Head of caudate nucleus (tissue), 42 donors: ENCODE measurements around the gene C20orf144.
"Not testable (repeated sequence)": the region's sequence is repeated elsewhere in the genome, so short reads cannot be mapped to it uniquely, and the experiment has no call there.

ENCODE experiments used
- DNase-seq, 42 donors: peaks; one replicate each; pipeline versions ENCODE4 v3.0.0 to v3.0.0-alpha.2; 2020 to 2021; ENCODE audit warnings: mixed read lengths in 7 of 42
- intact Hi-C: fragments of 100-400 bp; cut with DNase I; formaldehyde crosslinking; loops from one replicate; pipeline ENCODE4 v1.15.0; 2022

The C20orf144 gene

GRCh38 chr20:33662172-33662571 lies at the start of gene C20orf144:
Gene C20orf144 (plus strand): TSS chr20:33662327. CDS start chr20:33662346, 19 bp downstream.
- no peak for DNase-seq
- intact Hi-C loops: loop anchor here (10.0 kb wide), 1 partner anchor 73 kb away; the partner anchor contains the start of gene ZNF341

DNA sequence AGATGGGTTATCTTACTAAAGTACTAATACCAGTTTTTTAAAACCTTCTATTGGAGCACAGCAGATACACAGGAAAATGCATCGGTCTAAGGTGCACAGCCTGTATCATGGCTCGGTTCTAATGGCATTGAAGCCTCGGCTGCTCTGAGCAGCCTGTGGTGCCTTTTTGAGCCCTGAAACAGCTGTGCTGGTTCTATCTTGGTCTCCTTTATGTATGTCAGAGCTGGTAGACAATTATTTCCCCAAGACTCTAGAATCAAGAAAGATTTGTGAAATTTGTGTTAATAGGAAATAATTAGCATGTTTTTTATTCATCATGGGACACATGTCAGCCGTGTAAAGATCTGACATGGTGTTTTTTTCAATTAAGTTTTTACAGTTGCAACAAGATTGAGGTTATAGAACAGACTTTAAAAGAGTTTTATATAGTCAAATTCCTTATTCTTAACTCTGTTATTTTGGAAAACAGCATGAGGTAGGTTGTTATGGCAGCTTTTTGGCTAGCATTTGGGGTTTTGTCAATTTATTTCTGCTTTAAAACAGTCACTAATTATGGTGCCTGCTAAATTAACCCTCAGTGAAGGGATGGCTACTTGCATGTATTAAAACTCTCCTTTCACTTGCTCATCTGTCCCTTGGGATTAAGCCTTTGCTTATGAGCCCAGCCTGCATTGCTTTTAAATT lies 40.3 kb upstream of the C20orf144 start:
- intact Hi-C loops: no loop called here
- DNase-seq: no peak

DNA sequence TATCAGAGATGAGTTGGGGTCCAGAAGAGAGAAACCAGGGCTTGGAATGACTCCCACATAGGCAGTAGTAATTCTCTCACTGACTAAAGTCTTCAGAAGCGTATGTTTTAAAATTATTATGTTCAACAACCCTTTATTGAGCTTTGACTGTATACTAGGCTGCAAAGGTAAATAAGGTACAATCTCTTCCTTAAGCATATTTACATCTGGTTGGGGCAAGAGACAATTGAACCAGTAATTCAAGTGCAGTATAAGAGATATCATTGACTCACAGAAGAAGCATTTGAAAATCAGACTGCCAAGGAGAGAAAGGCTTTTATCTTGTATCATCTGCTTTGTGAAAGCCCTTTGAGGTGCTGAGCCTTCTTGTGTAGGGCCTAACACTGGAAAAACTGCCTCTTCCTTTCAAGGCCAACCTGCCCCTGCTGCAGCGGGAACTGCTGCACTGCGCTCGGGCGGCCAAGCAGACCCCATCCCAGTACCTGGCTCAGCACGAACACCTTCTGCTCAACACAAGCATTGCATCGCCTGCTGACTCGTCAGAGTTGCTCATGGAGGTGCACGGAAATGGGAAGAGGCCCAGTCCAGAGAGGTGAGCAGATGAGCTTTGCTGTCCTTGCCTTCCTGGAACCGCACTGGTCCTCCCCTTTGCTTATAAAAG lies 39.3 kb upstream of the C20orf144 start:
- no peak for DNase-seq
- intact Hi-C loops: no loop called here

DNA sequence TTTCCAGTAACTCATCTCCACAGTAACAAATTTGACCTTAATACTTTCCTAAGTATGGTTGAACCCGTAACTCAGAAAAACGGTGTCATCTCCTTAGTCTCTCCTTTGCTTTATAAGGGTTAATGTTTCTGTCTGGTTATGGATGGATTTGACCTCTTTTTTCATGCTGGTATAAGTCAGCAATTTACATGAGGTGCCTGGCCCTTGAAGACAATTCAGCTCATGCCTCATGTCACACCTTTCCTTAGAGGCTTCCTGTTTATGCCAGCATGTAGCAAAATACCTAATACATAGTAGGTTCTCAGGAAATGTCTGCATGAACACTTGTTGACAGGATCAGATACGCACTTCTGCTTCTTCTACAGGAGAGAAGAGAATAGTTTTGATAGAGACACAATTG lies 37.7 kb upstream of the C20orf144 start:
- intact Hi-C loops: no loop called here

DNA sequence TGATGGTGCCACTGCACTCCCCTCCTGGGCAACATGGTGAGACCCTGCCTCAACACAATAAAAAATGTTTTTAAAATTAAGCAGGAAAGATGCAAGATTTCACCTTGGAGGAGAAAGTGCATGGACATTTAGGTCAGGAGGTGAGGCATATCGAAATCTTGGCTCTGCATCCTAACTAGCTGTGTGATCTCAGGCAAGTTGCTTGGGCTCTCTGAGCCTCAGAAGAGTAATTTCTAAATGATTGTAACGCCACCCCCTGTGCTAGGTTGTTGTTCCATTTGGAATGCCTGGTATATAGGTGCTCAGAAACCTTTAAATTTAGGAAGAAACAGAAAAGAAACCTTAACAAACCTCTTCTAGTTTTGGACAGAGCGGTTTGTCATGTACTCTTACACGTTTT lies 35.9 kb upstream of the C20orf144 start:
- intact Hi-C loops: no loop called here
- DNase-seq: no peak

More for the DNA sequence above, 37.7 kb upstream of the C20orf144 start:
- DNase-seq: no peak

GRCh38 chr20:33627577-33628216 lies 34.4 kb upstream of the C20orf144 start:
- no peak for DNase-seq
- intact Hi-C loops: no loop called here

- DNase-seq: no peak
- intact Hi-C loops: no loop called here
Measured at GRCh38 chr20:33629533-33629932, 32.6 kb upstream of the C20orf144 start.

DNA sequence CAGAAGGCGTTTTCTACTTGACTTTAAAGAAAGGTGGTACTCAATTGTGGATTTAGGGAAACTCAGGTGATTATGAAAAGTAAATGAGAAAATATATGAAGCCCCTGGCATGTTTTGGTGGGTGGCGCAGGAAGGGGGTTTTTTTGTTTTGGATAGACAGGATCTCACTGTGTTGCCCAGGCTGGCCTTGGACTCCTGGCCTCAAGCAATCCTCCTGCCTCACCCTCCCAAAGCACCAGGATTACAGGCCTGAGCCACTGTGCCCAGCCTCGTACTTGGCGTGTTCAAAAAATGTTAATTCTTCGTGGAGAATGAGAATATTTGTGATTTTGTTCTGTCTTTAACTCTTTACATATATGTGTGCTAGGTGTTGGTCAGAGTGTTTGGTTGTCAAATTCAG lies 32.1 kb upstream of the C20orf144 start:
- intact Hi-C loops: no loop called here
- DNase-seq: no peak

DNA sequence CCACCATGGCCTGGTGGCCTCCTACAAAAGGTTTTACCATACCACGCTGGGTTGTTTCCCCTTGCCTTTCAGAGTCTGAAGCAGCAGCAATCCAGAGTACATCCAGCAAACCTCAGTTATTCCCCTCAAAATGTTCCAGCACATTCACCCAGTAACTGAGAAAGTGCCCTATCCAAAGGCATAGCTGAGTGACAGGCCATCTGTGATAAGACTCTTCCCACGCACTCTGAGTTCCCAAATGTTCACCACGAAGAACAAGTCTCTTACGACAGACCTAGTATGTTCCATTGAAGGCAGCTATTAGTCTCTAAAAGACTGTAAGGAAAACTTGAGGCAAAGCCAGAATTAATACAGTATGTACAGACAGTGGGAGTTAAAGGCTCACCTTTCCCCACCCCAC lies 31.6 kb upstream of the C20orf144 start:
- peak in 1 of 42 donors; percentile 13 for DNase-seq
- intact Hi-C loops: no loop called here

DNA sequence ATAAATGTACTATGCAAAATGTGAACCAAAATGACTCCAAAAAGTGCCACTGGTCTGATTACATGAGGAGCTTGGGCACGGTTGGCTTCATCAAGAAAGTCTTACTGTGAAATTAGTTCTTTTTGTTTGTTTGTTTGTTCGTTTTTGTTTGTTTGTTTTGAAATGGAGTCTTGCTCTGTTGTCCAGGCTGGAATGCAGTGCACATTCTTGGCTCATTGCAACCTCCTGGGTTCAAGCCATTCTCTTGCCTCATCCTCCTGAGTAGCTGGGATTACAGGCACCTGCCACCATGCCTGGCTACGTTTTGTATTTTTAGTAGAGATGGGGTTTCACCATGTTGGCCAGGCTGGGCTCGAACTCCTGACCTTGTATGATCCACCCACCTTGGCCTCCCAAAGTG lies 30.2 kb upstream of the C20orf144 start:
- DNase-seq: peak in 1 of 42 donors; percentile 31
- intact Hi-C loops: not testable (repeated sequence)

GRCh38 chr20:33635341-33635740 lies 26.8 kb upstream of the C20orf144 start:
- DNase-seq: peak in 1 of 42 donors; percentile 36
- intact Hi-C loops: no loop called here

DNA sequence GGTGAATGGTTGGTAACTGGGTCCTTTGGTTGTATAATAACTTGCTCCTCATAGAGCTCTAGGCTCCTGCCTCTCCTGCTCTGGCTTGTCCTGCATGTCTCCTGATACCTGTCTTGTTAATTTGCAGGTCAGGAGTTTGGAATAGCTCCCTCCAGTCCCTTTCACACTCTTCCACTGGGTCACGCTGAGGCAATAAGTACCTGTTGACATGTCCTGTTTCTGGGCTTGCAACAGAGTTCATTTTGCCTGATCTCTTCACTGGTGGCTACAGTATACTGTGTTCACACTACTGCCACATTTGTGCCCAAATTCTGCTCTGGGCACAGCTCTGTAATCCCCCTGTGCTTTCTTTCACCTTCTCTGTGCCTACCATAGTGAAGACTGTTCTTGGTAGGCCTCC lies 25.4 kb upstream of the C20orf144 start:
- intact Hi-C loops: no loop called here
- no peak for DNase-seq

DNA sequence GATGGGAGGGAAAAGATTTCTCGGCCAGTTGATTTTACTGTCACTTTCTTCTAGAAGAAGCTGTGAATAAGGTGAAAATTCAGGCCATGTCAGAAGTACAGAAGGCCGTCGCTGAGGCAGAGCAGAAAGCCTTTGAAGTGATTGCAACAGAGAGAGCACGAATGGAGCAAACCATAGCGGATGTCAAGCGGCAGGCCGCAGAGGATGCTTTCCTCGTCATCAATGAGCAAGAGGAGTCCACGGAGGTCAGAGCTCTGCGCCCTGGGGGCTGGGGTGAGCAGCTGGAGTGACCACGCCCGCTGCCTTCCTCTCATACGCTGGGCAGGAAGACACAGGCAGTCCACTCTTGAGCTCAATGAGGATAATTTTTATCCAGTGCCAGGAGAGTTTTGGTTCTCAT lies 21.8 kb upstream of the C20orf144 start:
- intact Hi-C loops: no loop called here
- DNase-seq: peak in 1 of 42 donors; percentile 28

DNA sequence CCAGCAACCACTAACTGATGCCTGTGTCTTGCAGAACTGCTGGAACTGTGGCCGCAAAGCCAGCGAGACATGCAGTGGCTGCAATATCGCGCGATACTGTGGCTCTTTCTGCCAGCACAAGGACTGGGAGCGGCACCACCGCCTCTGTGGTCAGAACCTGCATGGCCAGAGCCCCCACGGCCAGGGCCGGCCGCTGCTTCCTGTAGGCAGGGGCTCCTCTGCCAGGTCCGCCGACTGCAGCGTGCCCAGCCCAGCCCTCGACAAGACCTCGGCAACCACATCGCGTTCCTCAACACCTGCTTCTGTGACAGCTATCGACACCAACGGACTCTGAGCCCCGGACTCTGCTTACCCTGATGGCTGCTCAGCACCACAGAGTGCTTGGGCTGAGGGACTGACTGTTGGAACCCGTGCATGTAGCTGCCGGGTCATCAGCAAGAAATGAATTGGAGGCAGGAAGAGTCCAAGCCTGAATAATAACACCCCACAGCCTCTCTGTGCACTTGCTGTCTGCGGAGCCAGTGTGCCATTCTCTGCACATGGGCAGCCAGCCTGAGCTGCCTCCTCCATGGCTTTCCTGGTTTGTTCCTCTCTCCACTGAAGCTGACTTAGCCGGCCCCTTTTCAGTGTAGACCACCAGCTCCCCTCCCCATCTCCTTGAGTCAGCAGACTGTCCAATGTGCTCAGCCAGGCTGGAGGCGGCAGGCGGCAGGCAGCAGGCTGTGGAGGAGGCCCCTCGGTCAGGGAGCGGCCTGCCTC lies 17.6 kb upstream of the C20orf144 start:
- intact Hi-C loops: no loop called here
- DNase-seq: no peak

DNA sequence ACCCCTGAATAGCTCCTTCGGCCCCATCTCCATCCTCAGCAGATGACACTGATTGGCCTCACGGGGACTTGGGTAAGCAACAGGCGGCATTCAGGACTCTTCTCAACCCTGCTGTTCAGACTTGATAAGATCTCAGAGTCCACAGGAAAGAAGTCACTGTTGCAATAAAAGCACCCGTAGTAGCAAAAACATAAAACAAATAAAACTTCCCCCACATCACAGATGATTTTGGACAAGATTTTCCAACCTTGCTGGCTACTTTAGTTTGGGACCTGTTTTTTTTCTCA lies 17.1 kb upstream of the C20orf144 start:
- no peak for DNase-seq
- intact Hi-C loops: no loop called here

GRCh38 chr20:33645396-33645795 lies 16.7 kb upstream of the C20orf144 start:
- DNase-seq: no peak
- intact Hi-C loops: no loop called here

DNA sequence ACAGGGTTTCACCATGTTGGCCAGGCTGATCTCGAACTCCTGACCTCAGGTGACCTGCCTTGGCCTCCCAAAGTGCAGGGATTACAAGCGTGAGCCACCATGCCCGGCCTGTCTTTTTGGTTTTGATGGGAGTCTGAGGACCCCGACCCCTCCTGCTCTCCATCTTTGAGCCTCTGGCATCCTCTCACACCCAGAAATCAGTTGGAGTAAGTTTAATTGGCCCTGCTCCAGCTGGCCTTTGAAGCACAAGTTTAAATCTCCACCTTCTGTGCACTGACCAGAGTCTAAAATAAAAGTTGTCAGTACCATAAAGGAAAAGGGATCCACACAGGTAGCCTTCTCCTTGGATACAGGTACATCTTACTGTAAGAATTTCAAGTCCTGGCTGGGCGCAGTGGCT lies 15.9 kb upstream of the C20orf144 start:
- DNase-seq: no peak
- intact Hi-C loops: no loop called here

DNA sequence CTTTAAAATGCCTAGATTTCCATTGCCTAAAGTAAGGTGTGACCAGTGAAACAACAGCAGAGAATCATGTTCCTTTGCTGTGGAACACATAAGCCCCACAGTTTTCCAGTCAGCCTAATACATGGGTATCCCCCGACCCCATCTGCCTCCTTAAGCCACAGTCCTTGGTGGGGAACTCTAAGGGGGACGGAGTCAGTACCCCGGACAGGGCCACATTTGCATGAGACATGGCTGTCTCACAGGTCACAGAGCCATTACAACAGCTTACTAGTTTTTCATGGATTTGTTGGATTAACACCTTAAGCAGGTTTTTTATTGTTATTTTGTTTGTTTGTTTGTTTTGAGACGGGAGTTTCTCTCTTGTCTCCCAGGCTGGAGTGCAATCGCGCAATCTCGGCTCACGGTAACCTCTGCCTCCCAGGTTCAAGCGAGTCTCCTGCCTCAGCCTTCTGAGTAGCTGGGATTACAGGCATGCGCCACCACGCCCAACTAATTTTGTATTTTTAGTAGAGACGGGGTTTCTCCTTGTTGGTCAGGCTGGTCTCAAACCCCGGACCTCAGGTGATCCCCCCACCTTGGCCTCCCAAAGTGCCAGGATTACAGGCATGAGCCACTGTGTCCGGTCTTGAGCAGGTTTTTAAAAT lies 15.0 kb upstream of the C20orf144 start:
- intact Hi-C loops, DNase-seq: not testable (repeated sequence)

DNA sequence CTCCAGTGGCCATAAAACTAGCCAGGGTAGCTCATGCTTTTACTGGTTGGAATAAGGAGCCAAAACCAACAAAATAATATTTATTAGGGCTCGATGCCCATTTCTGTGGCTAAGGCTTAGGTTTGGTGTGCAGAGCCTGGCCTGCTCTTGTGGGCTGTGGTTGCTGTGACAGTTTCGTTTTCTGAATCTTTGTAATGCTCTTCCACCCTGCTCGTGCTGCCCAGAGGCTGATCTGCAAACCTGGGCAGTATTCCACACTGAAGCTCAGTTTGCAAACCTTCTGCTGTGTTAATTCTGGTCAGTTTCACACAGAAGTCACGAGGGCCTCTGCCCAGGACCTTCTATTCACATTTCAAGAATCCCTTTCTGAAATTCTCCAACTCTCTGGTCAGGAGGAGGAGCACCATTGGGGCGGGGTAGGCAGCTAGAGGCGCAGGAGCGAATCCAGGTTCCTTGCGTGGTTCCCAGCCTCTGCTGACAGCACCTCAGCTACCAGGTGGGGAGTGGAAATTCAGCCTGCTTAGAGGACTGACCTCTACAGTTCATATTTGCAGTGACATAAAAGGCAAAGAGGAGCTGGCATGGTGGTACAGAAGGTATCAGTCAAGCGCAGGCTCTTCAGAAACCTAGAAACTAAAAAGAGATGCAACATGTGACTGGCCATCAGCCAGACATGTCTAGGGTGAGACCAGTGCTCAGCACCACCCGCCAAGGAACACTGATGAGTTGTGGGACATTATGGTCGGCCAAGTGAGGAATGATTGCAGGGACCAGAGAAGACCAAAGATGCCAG lies 14.3 kb upstream of the C20orf144 start:
- intact Hi-C loops: no loop called here

More for the DNA sequence above, 14.3 kb upstream of the C20orf144 start:
- DNase-seq: peak in 1 of 42 donors; percentile 6
